Erythroblast (primary cell): Measurements from ENCODE around the gene FAM98B.

Experiments
- GATA1 ChIP-seq: IDR thresholded peaks from 2 replicates; pipeline ENCODE4 v1.6.1; 2011; ENCODE audit warnings: low read depth, mild to moderate bottlenecking, control low read depth, low read length, moderate library complexity
- POLR2A ChIP-seq: IDR thresholded peaks from 2 replicates; pipeline ENCODE4 v1.6.1; 2011; ENCODE audit warnings: mild to moderate bottlenecking, low read length

DNA sequence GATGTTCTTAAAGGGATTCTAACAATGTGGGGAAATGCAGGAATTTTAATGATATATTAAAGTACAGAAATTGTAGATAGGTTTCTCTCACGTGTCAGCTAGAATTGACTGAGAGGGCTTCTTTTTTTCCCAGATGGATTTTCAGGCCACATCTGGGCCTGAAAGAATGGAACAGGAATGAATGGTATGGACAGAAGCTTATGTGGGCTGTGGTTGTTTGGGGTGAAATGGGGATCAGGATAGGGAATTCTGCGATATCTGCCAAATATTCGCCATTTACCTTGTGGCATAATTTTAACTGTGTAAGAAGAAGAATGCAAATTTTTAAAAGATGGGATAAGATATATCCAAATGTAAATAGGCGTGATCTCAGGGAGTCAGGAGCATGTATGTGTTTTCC is 45.4 kb upstream of the FAM98B start:
- no peak for TF ChIP-seq POLR2A
- TF ChIP-seq GATA1, result no peak
